NCI-H524 treated with DMSO at 0.1 percent for 48 hours (cell line): ENCODE measurements around the gene P2RY11.

Source experiments
- DNase-seq: peaks from one replicate; lab custom pipeline; 2025; lab: John Stamatoyannopoulos, UW

The P2RY11 gene

GRCh38 chr19:10141479-10141878 lies 30.0 kb downstream of the P2RY11 start:
- DNase-seq, result no peak

- DNase-seq, result no peak
Observed at GRCh38 chr19:10141973-10142372, 30.5 kb downstream of the P2RY11 start.

GRCh38 chr19:10142701-10143375 lies 31.3 kb downstream of the P2RY11 start:
- no peak for DNase-seq

GRCh38 chr19:10143681-10144080 lies 32.2 kb downstream of the P2RY11 start:
- no peak for DNase-seq

GRCh38 chr19:10144361-10144760 lies 32.9 kb downstream of the P2RY11 start:
- no peak for DNase-seq

GRCh38 chr19:10145031-10145430 lies 33.5 kb downstream of the P2RY11 start:
- DNase-seq, result no peak

GRCh38 chr19:10146142-10146541 lies 34.6 kb downstream of the P2RY11 start:
- no peak for DNase-seq

- DNase-seq, result no peak
Observed at GRCh38 chr19:10149427-10149826, 37.9 kb downstream of the P2RY11 start.

GRCh38 chr19:10151521-10151920 lies 40.0 kb downstream of the P2RY11 start:
- DNase-seq, result no peak

GRCh38 chr19:10152100-10152499 lies 40.6 kb downstream of the P2RY11 start:
- DNase-seq, result no peak

- no peak for DNase-seq
Observed at GRCh38 chr19:10155839-10156238, 44.3 kb downstream of the P2RY11 start.

- DNase-seq, result no peak
Observed at GRCh38 chr19:10158071-10158470, 46.6 kb downstream of the P2RY11 start.

GRCh38 chr19:10158485-10158884 lies 47.0 kb downstream of the P2RY11 start:
- DNase-seq, result no peak

GRCh38 chr19:10159610-10160009 lies 48.1 kb downstream of the P2RY11 start:
- DNase-seq, result no peak

- DNase-seq, result no peak
Observed at GRCh38 chr19:10163536-10163935, 52.0 kb downstream of the P2RY11 start.
